GM19025 (cell line): Measurements from ENCODE around the gene GMNN.

Experiments used
- ATAC-seq: cut with Tn5 transposase; IDR thresholded peaks from one replicate; pipeline ENCODE4 v1.9.1; 2021; ENCODE audit warnings: mild to moderate bottlenecking, low read depth, moderate library complexity; ENCODE audit not compliant: unreplicated experiment

Gene GMNN

GRCh38 chr6:24799541-24799915 is 24.8 kb downstream of the GMNN start:
- ATAC-seq, result no peak

GRCh38 chr6:24802271-24803059 is 27.7 kb downstream of the GMNN start:
- ATAC-seq, result no peak

- ATAC-seq, result no peak
Observed at GRCh38 chr6:24807584-24807983, 32.8 kb downstream of the GMNN start.

- ATAC-seq, result no peak
Observed at GRCh38 chr6:24809728-24810127, 35.0 kb downstream of the GMNN start.

GRCh38 chr6:24818346-24818745 is 43.6 kb downstream of the GMNN start:
- no peak for ATAC-seq

GRCh38 chr6:24821860-24822444 is 47.2 kb downstream of the GMNN start:
- no peak for ATAC-seq

GRCh38 chr6:24822696-24823095 is 48.0 kb downstream of the GMNN start:
- no peak for ATAC-seq

- ATAC-seq, result no peak
Observed at GRCh38 chr6:24823185-24823584, 48.4 kb downstream of the GMNN start.

- ATAC-seq, result no peak
Observed at GRCh38 chr6:24824142-24824938, 49.6 kb downstream of the GMNN start.

- ATAC-seq, result no peak
Observed at GRCh38 chr6:24825130-24825630, 50.4 kb downstream of the GMNN start.

GRCh38 chr6:24827162-24827561 is 52.4 kb downstream of the GMNN start:
- no peak for ATAC-seq

- no peak for ATAC-seq
Observed at GRCh38 chr6:24827970-24828369, 53.2 kb downstream of the GMNN start.

GRCh38 chr6:24829657-24830056 is 54.9 kb downstream of the GMNN start:
- ATAC-seq, result no peak

- no peak for ATAC-seq
Observed at GRCh38 chr6:24831771-24832716, 57.3 kb downstream of the GMNN start.

GRCh38 chr6:24832794-24833193 is 58.1 kb downstream of the GMNN start:
- no peak for ATAC-seq

- ATAC-seq, result no peak
Observed at GRCh38 chr6:24833711-24834386, 59.1 kb downstream of the GMNN start.
